Stimulated activated CD4-positive, alpha-beta T cell treated with anti-CD3 and anti-CD28 coated beads, TNF-alpha, amount 100 ng/mL, for 4 hours (primary cell): ENCODE measurements around the gene ZNF23.
A peak's percentile ranks its signal among the peaks of the same experiment; 100 is the strongest.
"Not testable (repeated sequence)": the region's sequence is repeated elsewhere in the genome, so short reads cannot be mapped to it uniquely, and the experiment has no call there.

Source experiments
- DNase-seq, 3 experiments: peaks; one replicate each; pipeline ENCODE4 v3.0.0-alpha.2; 2020; ENCODE audit warnings: low read depth in 3 of 3

Gene ZNF23

DNA sequence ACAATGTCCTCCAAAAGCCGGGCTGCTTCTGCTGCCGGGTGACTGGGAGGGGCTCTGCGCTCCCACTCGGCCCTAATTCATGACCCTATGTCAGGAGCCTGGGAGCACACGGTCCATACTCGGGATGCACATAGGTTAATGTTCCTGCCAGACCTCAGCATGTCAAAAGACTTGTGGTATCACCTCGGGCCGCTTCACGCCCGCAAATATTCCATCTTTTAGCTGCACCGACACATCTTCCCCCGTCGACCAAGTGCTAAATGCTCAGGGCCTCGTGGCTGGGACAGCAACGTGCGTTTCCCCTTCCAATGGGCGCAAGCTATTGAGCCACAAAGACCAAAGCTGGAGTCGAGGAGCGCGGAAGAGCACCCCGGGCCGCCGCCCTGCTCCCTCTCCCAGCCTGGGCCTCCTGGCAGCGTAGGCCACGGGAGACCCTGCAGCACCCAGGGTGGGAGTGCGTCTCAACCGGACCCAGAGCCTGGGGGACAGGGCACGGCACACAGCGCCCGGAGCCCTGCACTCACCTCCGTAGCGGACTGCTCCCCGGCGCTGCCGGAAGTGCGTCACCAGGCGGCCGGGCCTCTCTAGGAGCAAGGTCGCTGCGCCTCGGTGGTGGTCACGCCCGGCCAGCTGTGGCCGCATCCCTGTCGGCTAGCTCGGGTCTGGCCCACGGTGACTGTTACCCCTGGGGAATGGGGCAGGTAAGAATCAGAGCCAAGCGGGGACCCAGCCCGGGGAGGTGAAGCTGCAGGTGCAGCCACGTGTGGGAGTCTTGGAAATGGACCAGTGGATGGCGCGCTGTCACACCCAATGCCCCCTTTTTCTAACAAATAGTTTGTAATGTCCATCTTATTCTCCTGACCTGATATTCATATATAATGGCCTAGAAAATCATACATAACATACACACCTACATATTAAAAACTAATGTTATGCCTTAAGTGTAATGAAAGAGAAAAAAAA is at the start of gene ZNF23:
Gene ZNF23, minus strand, starts transcription at position 562 of the 963 bp plus-strand sequence. CDS start 5,451 bp downstream, outside the sequence.
- peak; percentile 57 to 67 (median 59) for DNase-seq

DNA sequence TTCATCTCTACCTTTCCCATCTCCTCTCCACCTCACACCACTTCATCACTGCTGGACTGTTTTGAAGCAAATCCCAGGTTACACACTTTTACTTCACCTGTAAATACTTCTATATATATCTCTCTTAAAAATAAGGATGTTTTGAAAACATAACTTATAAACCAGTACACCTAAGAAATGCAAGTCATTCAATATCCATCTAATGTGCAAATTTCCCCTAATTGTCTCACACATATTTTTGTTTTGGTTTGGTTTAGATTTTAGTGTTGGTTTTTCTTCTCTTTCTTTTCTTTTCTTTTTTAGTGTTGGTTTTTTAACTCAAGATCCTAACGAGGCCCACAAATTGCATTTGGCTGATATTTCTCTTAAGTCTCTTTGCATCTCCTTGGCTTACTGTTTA is 45.0 kb upstream of the ZNF23 start:
- no peak for DNase-seq

DNA sequence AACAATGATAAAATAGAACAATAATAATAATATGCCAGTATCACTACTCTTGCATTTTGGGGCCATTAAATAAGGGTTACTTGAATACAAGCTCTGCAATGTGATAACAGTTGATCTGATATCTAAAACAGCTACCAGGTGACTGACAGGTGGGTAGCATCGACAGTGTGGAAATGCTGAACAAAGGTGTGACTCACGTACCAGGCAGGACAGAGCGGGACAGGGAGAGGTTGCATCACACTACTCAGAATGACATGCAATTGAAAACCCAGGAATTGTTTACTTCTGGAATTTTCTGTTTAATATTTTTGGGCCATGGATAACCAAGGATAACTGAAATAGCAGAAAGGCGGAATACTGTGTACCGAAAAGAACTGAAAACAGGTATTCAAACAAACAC is 42.9 kb upstream of the ZNF23 start:
- no peak for DNase-seq

DNA sequence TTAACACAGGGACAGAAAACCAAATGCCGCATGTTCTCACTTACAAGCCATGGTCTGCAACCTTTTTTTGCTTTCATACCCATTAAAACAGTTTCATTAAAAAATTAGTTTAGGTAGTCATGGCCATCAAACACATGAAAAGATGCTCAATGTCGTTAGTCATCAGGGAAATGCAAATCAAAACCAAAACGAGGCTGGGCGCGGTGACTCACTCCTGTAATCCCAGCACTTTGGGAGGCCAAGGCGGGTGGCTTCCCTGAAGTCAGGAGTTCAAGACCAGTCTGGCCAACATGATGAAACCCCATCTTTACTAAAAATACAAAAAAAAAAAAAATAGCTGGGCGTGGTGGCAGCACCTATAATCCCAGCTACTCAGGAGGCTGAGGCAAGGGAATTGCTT is 42.0 kb upstream of the ZNF23 start:
- DNase-seq: not testable (repeated sequence)

DNA sequence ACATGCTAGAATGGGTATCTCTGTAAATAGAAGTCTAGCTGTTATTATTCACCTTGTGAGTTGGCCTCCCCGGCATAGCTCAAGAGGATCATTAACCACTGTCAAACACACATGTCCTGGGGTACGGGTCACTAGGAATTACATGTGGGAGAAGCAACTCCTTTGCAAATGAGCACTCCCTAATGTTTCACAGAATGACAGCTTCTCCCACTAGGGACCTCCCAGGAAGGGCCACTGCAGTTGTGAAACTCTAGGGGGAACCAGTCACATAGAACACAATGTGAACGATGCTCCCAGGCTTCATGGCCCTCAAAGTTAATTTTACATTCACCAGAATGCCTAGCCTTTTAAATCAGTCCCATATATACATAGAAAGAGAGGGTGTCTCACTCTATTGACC is 39.5 kb upstream of the ZNF23 start:
- no peak for DNase-seq

DNA sequence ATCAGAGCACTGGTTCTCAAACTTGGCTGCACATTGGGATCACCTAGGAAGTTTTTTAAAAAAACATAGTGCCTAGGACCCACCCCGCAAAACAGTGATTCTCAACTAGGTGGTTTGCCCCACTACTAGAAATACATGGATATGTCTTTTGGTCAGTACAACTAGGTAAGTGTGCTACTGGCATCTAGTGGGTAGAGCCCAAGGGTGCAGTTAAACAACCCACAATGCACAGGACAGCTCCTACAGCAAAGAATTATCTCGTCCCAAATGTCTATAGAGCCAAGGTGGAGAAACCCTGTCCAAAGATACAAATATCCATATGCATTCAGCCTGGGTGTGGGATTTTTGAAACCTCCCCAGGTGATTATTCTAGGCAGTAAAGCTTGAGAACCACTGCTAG is 38.9 kb upstream of the ZNF23 start:
- no peak for DNase-seq

DNA sequence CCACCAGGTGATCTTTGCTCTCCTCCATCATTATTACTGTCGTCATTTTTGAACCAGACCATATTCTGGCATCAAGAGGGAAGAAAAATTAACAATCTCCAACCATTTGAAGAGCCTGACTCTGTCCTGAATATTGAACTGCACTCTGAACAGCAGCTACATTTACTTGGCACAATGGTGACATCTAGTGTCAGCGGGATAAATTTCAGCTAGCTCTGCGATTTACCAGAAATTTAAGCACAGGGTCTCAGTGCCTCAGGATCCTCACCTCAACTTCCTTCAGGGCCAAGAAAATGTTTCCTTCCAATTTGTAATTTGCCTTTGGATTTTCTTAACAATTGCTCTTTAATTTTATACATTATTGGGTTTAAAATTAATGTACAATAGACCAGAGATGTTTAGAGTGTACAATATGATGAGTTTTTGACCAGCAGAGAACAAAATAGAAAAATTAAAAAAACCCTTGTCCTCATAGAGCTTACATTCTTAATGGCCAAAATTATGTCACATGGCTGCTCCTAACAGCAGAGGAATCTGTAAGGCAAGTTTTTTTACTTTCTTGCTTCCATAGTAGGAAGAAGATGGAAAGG is 37.8 kb upstream of the ZNF23 start:
- peak in 2 of 3 experiments; percentile 6 to 17 for DNase-seq

DNA sequence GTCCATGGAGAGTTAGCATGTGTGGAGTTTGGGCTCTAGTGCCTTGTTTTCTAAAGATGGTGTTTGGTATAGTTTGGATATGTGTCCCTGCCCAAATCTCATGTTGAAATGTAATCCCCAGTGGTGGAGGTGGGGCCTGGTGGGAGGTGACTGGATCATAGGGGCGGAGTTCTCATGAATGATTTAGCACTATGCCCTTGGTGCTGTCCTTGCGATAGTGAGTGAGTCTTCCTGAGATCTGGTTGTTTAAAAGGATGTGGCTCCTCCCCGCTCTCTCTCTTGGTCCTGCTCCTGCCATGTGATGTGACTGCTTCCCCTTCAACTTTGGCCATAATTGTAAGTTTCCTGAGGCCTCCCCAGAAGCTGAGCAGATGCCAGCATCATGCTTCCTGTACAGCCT is 36.0 kb upstream of the ZNF23 start:
- DNase-seq: no peak

DNA sequence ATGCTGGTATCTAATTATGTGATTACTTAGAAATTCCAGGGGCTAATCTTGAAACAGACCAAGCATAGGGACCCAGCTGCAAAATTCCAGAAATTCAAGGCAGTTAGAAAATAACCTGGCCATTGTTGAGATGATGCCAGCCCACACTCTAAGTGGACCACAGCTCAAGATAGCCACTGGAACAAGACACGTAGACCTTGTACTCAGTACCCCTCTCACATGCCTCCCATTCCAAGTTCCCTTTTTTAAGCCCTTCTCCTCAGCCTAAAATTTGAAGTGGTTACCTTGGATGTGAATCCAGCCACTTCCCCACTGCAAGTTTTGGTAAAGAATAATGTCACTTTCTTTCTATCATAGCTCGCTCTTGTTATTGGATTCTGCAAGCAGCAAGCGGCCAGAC is 31.2 kb upstream of the ZNF23 start:
- DNase-seq: no peak

DNA sequence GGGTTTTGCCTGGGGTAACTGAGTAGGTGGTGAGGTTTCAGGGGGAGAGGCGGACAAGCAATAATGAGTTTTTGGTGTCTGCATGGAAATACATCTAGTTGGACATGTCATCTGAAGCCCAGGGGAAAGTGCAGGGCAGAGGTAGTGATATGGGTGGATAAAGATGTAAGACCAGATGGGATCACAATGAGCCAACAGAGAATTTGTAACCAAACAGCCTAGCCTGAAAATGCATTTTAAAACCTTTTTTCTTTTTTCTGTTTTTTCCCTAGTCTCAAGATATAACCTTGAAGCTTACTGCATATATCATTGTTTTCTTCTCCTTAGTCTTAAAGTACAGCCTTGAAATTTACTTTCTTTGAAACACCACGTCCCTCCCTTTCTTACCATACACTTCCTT is 30.7 kb upstream of the ZNF23 start:
- DNase-seq: no peak

DNA sequence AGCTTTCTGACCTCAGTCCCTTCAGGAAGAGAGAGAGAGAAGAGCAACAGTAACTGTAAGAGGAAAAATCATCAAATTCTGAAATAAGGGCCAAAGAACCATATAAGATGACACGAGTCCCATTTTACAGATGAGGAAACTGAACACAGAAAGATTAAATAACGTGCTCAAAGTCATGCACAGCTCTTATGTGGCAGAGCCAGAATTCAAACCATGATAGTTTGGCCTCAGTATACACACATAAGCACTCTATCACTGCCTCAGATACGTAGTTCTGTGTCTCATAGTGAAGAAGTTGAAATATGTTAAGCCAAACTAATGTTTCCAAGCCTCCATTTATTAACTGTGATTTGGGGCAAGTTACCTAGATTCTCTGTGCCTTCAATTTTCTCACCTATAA is 29.0 kb upstream of the ZNF23 start:
- no peak for DNase-seq

DNA sequence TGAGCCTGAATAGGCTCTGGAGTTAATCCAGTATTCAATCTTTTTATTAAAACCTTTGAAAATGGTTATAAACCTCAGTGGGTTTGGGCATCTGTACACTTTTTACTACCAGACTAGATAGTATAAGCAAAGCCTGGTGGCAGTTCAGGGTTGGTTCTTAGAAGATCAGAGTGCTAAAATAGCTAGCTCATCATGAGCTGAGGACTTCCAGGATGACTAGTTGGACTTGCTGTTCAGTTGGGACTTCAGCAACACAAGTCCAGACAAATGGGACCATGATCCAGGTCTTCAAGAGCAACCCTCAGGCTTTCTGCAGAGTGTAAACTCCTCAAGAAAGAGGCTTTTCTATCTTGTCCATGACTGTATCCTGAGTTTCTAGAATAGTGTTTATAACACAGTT is 28.3 kb upstream of the ZNF23 start:
- DNase-seq: no peak

DNA sequence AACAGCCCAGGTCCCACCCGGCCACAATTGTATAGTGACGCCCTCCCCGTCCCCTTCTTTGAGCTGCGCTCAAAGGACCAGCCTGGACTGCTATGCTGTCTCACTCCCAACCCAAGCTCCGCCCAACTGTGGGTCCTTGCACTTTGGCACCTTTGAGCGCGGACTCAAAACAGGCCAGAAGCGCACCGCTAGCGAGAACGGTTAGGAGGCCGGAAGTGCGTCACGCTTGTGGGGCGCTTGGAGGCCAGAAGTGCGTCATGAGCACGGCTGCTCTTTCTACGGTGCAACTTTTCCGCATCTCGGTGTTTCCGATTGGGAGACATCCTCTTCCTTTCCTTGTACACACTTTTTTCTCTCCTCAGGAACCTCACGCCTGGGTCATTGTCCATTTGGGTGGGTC is 27.1 kb upstream of the ZNF23 start, which contains the start of gene ZNF19:
Gene ZNF19, minus strand, starts transcription at position 203 of the 400 bp plus-strand sequence. CDS start 7,210 bp downstream, outside the sequence.
- no peak for DNase-seq

DNA sequence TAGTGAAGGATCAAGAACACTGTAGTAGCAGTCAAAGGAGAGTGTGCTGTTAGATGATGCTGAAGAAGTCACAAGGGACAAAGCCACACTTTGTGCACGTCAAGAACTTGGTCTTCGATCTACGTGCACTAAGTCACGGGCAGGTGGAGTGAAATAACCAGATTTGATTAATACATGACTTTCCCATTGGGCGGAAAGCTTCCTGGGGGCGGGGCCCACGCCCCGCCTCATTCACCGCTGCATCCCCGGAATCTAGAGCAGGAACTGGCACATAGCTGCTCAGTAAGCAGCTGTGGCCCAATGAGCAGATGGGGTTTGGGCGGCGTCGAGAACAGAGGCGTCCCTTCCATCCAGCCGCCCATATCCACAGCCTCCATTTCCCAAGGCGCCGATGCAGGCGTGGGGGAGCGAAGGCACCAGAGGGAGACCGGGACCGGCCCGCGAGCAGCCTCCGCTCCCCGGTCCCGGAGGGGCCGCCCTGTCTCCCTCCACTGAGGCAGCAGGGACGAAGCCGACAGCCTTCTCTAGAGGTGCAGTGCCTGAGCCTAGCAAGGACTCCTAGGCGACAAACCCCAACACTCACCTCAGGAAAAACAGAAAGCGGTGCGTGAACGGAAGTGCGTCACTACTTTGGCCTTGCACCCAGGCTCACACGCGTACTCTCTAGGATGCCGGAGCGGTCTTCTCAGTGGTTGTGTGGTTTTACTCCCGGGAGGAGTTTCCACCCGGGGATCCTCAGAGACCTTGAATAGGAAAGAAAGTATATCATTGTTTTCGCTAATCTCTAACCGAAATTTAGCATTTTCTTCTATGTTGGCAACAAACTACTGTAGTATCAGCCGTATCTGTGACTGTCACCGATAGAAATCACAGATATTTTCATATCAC is 22.2 kb upstream of the ZNF23 start:
- peak; percentile 25 to 67 (median 60) for DNase-seq

DNA sequence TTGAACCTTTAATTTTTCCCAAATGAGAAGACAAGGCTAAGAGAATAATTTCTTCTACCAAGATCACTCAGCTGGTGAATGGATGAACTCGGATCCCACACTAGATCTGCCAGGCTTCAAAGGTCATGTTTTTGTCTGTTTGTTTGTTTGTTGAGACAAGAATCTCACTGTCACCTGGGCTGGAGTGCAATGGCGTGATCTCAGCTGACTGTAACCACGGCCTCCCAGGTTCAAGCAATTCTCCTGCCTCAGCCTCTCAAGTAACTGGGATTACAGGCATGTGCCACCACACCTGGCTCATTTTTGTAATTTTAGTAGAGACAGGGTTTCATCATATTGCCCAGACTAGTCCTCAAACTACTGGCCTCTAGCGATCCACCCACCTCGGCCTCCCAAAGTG is 20.5 kb upstream of the ZNF23 start:
- DNase-seq: no peak

DNA sequence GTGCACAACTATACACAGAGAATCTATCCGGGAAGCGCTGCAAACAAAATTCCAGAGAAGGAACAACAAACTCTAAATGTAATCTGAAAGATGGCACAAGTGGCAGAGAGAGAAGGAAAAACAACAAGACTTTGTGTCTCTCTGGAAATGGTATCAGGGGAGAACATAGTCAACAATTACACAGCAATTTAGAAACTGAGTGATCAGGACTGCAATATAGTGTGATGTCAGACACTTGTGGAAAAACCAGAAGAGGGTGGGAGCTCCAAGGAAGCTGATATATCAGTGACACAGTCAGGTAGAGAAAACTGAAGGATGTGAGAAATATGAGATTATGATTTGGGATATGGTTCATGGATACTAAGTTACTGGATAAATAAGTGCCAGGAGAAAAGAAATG is 18.9 kb upstream of the ZNF23 start:
- DNase-seq: no peak

DNA sequence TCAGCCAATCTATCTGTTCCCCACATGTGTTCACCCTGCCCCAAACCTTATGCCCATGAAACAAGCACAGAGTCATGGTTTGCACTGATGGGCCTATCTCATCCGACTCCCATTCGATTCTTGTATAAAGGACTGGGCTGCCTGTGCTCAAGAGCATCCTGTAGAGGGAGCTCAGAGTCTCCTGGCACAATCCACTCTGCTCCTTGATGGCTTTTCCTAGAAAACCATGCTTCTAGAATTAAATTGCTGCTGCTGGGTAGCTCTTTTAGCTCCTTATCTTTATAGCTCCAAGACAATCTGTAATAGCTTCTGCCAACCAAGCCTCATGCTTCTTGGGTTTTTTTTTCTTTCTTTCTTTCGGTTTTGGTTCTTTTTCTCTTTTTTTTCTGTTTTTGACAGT is 17.4 kb upstream of the ZNF23 start:
- no peak for DNase-seq

DNA sequence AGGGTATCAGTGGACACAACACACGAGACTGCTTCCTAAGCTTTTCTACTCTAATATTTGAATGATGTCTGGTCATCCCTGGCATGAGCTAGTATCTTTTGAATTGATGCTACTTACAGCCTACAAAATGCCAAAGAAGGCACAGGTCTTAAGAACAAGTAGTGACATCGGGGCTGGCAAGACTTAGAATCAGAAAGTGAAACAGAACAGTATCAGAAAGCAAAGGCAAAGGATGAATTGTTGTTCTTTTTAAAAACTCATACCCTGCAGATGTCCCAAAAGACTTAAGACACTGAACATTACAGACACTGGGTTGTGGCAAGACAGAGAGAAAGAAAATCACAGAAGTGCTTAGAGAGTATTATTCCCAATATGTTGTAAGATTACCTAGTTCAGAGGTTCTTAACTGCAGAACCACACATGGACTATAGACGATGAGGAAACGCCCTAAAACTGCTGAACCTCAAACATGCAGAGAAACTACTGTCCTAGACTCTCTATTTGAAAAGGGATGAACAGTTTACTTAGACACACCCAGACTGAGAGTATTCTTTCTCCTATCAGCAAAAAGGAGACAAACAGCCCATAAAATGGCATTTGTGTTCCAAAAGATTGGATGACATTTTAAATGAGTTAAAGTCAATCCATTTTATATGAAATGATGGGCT is 14.5 kb upstream of the ZNF23 start:
- no peak for DNase-seq

DNA sequence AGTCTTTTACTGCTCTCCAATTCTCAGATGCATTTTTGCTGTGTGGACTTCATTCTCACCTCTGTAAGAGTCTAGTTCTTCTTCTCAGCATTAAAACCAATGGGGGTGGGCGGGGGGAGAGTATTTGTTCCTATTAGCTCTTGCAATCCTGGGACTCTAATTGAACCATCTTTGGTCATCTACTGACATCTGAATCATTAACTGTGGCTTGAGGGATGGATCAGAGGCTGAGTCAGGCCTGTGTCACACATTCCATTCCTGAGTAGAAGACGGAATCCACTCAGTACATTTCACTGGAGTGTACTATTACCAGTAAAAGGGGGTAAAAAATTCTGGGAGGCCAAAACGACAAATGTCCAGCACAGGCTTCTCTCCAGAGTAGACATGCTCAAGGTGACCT is 12.8 kb upstream of the ZNF23 start:
- no peak for DNase-seq

DNA sequence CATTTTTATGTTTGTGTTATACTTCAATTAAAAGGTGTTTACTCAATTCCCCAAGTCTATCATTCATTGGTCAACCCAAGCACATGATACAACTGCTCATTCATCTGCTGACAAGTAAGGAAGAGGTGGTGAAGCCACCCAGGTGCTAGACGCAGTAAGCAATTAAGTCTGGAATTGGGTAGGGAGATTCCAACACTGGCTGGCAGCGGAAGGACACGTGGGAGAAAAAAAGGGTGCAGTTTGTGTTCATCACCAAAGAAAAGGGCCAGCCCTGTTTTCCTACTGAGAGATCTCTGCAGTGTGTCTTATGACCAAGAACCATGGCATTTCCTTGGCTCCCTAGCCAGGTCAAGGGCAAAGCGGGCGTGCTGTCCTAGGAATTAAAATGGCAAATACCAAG is 11.8 kb upstream of the ZNF23 start:
- DNase-seq: no peak

DNA sequence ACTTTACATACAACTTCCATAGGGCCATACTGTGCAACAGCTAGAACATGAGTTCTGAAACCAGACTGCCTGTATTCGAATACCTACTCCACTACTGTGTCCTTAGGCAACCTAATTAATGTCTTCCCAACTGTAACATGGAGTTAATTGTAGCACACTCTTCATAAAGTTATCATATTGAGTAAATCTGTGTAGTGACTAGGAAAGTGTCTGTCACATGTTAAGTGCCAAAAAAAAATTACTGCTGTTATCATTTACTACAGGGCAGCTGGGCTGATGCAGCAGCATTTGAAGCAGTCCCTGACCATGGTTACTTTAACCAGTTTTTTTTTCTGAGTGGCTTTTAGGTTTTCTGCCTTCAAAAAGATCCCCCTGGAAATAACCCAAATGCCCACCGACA is 10.9 kb upstream of the ZNF23 start:
- DNase-seq: no peak

DNA sequence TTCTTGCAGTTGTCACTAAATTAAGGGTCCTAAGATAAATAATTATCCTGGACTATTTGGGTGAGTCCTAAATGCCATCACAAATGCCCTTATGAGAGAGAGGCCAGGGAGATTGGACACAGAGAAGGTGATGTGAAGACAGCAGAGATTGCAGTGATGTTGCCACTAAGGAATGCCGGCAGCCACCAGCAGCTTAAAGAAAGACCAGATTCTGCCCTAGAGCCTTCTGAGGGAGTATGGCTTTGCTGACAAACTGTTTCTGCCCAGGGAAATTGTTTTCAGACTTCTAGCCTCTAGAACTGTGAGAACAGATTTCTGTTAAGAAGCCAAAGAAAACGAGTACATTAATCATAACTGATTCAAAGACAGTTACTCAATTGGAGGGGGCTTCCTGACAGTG is 10.0 kb upstream of the ZNF23 start:
- DNase-seq: no peak
